A549 (cell line): ENCODE measurements around the gene ZNF576.

Source experiments
- BHLHE40 ChIP-seq: IDR thresholded peaks from 2 replicates; pipeline ENCODE4 v1.6.1; 2012; ENCODE audit warnings: low read depth, low read length, inconsistent platforms
- CTCF ChIP-seq: fragments of >200 bp; sonication (Bioruptor Twin); formaldehyde crosslinking; IDR thresholded peaks from 3 replicates; pipeline ENCODE4 v1.5.1; 2016
- ESRRA ChIP-seq: fragments of 150-350 bp; IDR thresholded peaks from 2 replicates; pipeline ENCODE4 v1.6.1; 2014; ENCODE audit warnings: mild to moderate bottlenecking, low read length, borderline replicate concordance
- FOSL2 ChIP-seq, 2 experiments: fragments of 450-650 bp in 1 of 2; fragments of >200 bp in 1 of 2; sonication (Bioruptor Twin) in 1 of 2; formaldehyde crosslinking; IDR thresholded peaks; 2 replicates each; pipeline versions ENCODE4 v1.5.0 to v1.6.1; 2016 to 2020; ENCODE audit warnings: mild to moderate bottlenecking in 1 of 2, moderate library complexity in 1 of 2
- KDM1A ChIP-seq: fragments of 200-600 bp; sonication (generic); IDR thresholded peaks from 2 replicates; pipeline ENCODE4 v1.6.1; 2016; ENCODE audit warnings: low read depth, mild to moderate bottlenecking
- KDM5A ChIP-seq: fragments of 200-600 bp; sonication (generic); IDR thresholded peaks from 2 replicates; pipeline ENCODE4 v1.6.1; 2016; ENCODE audit warnings: antibody characterized with exemption, mild to moderate bottlenecking
- MAFK ChIP-seq: fragments of 450-650 bp; IDR thresholded peaks from 2 replicates; pipeline ENCODE4 v1.6.1; 2014; ENCODE audit not compliant: partially characterized antibody
- MAX ChIP-seq: IDR thresholded peaks from 2 replicates; pipeline ENCODE4 v1.6.1; 2012
- MAZ ChIP-seq: fragments of 150-350 bp; IDR thresholded peaks from 2 replicates; pipeline ENCODE4 v1.6.1; 2014; ENCODE audit warnings: antibody characterized with exemption, low read depth, low read length, borderline replicate concordance
- NR3C1 ChIP-seq: fragments of >200 bp; sonication (Bioruptor Twin); formaldehyde crosslinking; IDR thresholded peaks from 3 replicates; pipeline ENCODE4 v1.6.1; 2017
- POLR2A ChIP-seq: IDR thresholded peaks from 2 replicates; pipeline ENCODE4 v1.6.1; 2012; ENCODE audit warnings: mild to moderate bottlenecking, low read length
- RFX5 ChIP-seq: fragments of 450-650 bp; IDR thresholded peaks from 2 replicates; pipeline ENCODE4 v1.7.1; 2014; ENCODE audit warnings: antibody characterized with exemption, mild to moderate bottlenecking, moderate library complexity
- SMC3 ChIP-seq: fragments of >200 bp; sonication (Bioruptor Twin); formaldehyde crosslinking; IDR thresholded peaks from 3 replicates; pipeline ENCODE4 v1.6.1; 2018; ENCODE audit warnings: inconsistent platforms
- ZFP36 ChIP-seq: fragments of 450-650 bp; IDR thresholded peaks from 2 replicates; pipeline ENCODE4 v1.6.1; 2014; ENCODE audit warnings: borderline replicate concordance; ENCODE audit not compliant: partially characterized antibody

GRCh38 chr19:43562226-43562697, 34.1 kb upstream of the ZNF576 start:
- TF ChIP-seq KDM1A (no peak), ESRRA (no peak), CTCF (no peak), POLR2A (no peak), MAFK (no peak), ZFP36 (no peak), BHLHE40 (no peak), MAX (no peak), RFX5 (no peak), KDM5A (no peak), SMC3 (no peak), MAZ (no peak), FOSL2 (IDR thresholded peaks at IDR 0.05) (no peak), FOSL2 (CRISPR knock-in tag; IDR thresholded peaks at IDR 0.05) (no peak), NR3C1 (no peak)
